Temporal lobe (tissue), 2 donors: Measurements from ENCODE around the gene DPP10. TPM values are rescaled to one million over a fixed set of nuclear protein-coding genes. Genes with fewer than 3 reads are reported as not detected.

Experiments used
- small RNA-seq: library from RNA; depleted of rRNA; stranded (forward); fragments of <200 nt; gene quantifications from one replicate; pipeline ENCODE3, GENCODE V24; 2014; ENCODE audit warnings: low replicate concordance
- total RNA-seq: library from RNA; depleted of rRNA; stranded (reverse); fragments of >200 nt; gene quantifications from one replicate; pipeline ENCODE4 v1.2.3, GENCODE V29; 2014

Gene DPP10
- total RNA-seq, 1 donor from 2014 or later: 50.9 TPM

Small RNA genes lying within 50 kb of the gene (small RNA-seq; reads per million reads assigned to genes)
- 0.21 reads per million for gene RNU2-41P
